Measurements from ENCODE around the gene RBCK1.

- no peak for TF ChIP-seq POLR2AphosphoS5 (IDR thresholded peaks at IDR 0.05; ENCODE audit: borderline replicate concordance, low read depth, low read length)
- no peak for TF ChIP-seq EZH2 (IDR thresholded peaks at IDR 0.05)
Observed at GRCh38 chr20:370151-370600, 37.9 kb upstream of the RBCK1 start.

Data from SK-N-MC (cell line).